Endothelial cell of umbilical vein (primary cell): ENCODE measurements around the gene ZDHHC20.

ENCODE experiments used
- EZH2 ChIP-seq: IDR thresholded peaks from 2 replicates; pipeline ENCODE4 v1.6.1; 2012; ENCODE audit warnings: borderline replicate concordance, low read depth, mild to moderate bottlenecking, moderate library complexity, low read length, inconsistent platforms; ENCODE audit not compliant: severe bottlenecking
- FOS ChIP-seq: IDR thresholded peaks from 2 replicates; pipeline ENCODE4 v1.6.1; 2011; ENCODE audit warnings: mild to moderate bottlenecking, low read length, moderate library complexity, borderline replicate concordance; ENCODE audit not compliant: insufficient read depth
- JUN ChIP-seq: IDR thresholded peaks from 2 replicates; pipeline ENCODE4 v1.6.1; 2011; ENCODE audit warnings: borderline replicate concordance, low read depth; ENCODE audit not compliant: insufficient read length, insufficient read depth
- POLR2A ChIP-seq: IDR thresholded peaks from 2 replicates; pipeline ENCODE4 v1.6.1; 2012; ENCODE audit warnings: low read depth, mild to moderate bottlenecking, control low read depth, low read length
- POLR2AphosphoS5 ChIP-seq: IDR thresholded peaks from 2 replicates; pipeline ENCODE4 v1.6.1; 2012; ENCODE audit warnings: low read depth, mild to moderate bottlenecking, control low read depth, low read length, moderate library complexity; ENCODE audit not compliant: insufficient read depth
- TF ChIP-seq, protein P1 (sequence below): IDR thresholded peaks from 2 replicates; pipeline ENCODE4 v1.6.1; 2011; ENCODE audit not compliant: insufficient read depth, insufficient read length
- TF ChIP-seq, protein P2 (sequence below), 2 donors: IDR thresholded peaks; 1 replicate in 1 of 2; 2 replicates in 1 of 2; pipeline ENCODE4 v1.5.1; 2011; ENCODE audit warnings: low read length in 2 of 2, mild to moderate bottlenecking in 2 of 2, moderate library complexity in 2 of 2, control low read depth in 1 of 2, inconsistent platforms in 1 of 2, low read depth in 1 of 2; ENCODE audit not compliant: insufficient read depth in 1 of 2; ENCODE audit errors: extremely low read depth in 1 of 2

DNA sequence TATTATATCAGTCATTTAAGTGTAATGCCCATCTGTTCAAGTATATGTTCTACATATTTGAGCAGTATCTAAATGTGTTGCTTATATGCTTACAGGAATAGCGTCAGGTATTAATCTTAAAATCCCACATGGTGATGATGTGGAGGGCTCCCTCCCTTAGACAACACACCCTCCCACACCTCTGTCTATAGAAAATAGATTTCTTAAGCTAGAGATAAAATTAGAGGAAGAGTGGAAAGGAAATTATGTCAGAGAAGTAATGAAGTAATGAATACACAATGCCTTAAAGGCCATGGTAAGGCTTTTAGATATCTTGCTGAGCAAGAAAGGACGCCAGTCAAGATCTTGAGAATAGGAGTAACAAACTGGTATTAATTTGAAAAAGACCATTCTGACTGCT is 12.4 kb downstream of the ZDHHC20 start:
- TF ChIP-seq, protein P1, sequence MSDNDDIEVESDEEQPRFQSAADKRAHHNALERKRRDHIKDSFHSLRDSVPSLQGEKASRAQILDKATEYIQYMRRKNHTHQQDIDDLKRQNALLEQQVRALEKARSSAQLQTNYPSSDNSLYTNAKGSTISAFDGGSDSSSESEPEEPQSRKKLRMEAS = no peak
- TF ChIP-seq POLR2A (no peak), POLR2AphosphoS5 (no peak), FOS (no peak), EZH2 (no peak), JUN (no peak)
- TF ChIP-seq, protein P2, sequence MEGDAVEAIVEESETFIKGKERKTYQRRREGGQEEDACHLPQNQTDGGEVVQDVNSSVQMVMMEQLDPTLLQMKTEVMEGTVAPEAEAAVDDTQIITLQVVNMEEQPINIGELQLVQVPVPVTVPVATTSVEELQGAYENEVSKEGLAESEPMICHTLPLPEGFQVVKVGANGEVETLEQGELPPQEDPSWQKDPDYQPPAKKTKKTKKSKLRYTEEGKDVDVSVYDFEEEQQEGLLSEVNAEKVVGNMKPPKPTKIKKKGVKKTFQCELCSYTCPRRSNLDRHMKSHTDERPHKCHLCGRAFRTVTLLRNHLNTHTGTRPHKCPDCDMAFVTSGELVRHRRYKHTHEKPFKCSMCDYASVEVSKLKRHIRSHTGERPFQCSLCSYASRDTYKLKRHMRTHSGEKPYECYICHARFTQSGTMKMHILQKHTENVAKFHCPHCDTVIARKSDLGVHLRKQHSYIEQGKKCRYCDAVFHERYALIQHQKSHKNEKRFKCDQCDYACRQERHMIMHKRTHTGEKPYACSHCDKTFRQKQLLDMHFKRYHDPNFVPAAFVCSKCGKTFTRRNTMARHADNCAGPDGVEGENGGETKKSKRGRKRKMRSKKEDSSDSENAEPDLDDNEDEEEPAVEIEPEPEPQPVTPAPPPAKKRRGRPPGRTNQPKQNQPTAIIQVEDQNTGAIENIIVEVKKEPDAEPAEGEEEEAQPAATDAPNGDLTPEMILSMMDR (IDR thresholded peaks at IDR 0.05; ENCODE audit: extremely low read depth in 1 of 2, insufficient read depth in 1 of 2, low read depth in 1 of 2, low read length in 2 of 2) = no peak
